ENCODE results near the gene PRRX2. TPM values are rescaled to one million over a fixed set of nuclear protein-coding genes. Genes with fewer than 3 reads are reported as not detected.

Gene PRRX2
- total and polyA plus RNA-seq, 2 of the 4 experiments (the other 2 are of a cell fraction) = 12.7 to 35.5 TPM

DNA sequence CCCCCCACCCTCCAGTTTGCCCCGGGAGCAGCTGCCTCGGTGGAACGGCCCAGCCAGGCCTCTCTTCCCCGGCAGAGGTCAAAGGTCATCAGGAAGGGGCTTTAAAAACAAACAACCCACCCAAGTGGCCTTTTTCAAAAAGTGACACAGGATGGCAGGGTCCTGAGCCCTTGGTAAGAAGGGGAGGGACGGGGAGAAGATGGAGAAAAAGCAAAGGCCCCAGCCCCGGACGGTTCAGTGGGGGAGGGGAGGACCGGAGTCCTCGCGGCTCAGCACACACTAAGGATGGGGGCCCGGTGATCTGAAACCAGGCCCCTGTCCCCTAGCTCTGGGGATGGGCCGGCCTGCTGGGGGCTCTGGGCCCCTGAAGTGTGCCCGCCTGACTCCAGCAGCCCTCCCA is 1.1 kb downstream of the PRRX2 start:
- no peak for ATAC-seq (ENCODE audit: low read depth)
- Histone ChIP-seq H3K9me3 (ENCODE audit: control insufficient read depth, insufficient read depth, low read length) (no peaks in the 10 kb centered on the region), H2AFZ (replicated peaks; ENCODE audit: low read length, poor library complexity) (peak overlapping the region; percentile 73), H2AK9ac (replicated peaks; ENCODE audit: low read depth, low read length, poor library complexity) (peak overlapping the region; percentile 18), H2BK5ac (ENCODE audit: low read depth, low read length, poor library complexity, severe bottlenecking) (peak overlapping the region; percentile 15), H3K79me1 (ENCODE audit: low read depth in 1 of 2, low read length in 2 of 2) (peaks cover 10 to 45% of the 10 kb centered on the region in 2 experiments; a peak in 3 of 4 replicates), H3K9me1 (ENCODE audit: insufficient read depth, low read length) (peaks cover 13% of the 10 kb centered on the region), H2BK15ac (ENCODE audit: low read depth, low read length) (no peak overlapping the region), H3K18ac (ENCODE audit: low read depth, low read length) (peak overlapping the region; percentile 55), H2BK120ac (ENCODE audit: low read depth, low read length) (peak overlapping the region; percentile 65; the same call in 1 of the 2 replicates), H4K20me1 (ENCODE audit: insufficient read depth, low read length) (peaks cover 20% of the 10 kb centered on the region), H3K4me2 (ENCODE audit: low read depth, low read length) (peak overlapping the region; percentile 94), H4K8ac (ENCODE audit: low read depth in 2 of 2, low read length in 2 of 2) (peak overlapping the region; percentile 37 to 81; a peak in 2 of 4 replicates), H4K5ac (ENCODE audit: low read depth, low read length) (no peak overlapping the region), H3K4ac (ENCODE audit: low read depth, low read length) (peak overlapping the region; percentile 93), H3K27ac (ENCODE audit: insufficient read depth, low read length) (peak overlapping the region; percentile 75), H3K56ac (ENCODE audit: extremely low read depth, insufficient read depth, low read length) (0 out of 2 replicates have a peak overlapping the region, but pooled peaks have one; percentile 67), H3K9ac (ENCODE audit: low read depth, low read length) (peak overlapping the region; percentile 97), H3K4me1 (ENCODE audit: control insufficient read depth, insufficient read depth, low read length) (peaks cover 32% of the 10 kb centered on the region), H3K27me3 (ENCODE audit: control insufficient read depth, insufficient read depth, low read length) (no peaks in the 10 kb centered on the region), H4K91ac (ENCODE audit: insufficient read depth, low read depth, low read length) (peak overlapping the region; percentile 93), H2AK5ac (ENCODE audit: low read depth, low read length) (peak overlapping the region; percentile 88), H3K4me3 (ENCODE audit: insufficient read depth, low read depth, low read length) (peak overlapping the region; percentile 92), H2BK20ac (ENCODE audit: low read depth, low read length) (no peak overlapping the region), H3K36me3 (ENCODE audit: control insufficient read depth, insufficient read depth, low read length) (peaks cover 12% of the 10 kb centered on the region), H3K14ac (replicated peaks; ENCODE audit: low read depth, low read length) (peak overlapping the region; percentile 90; the same call in 1 of the 2 replicates), H3K23ac (ENCODE audit: low read depth, low read length) (peak overlapping the region; percentile 45; the same call in 1 of the 2 replicates)
- in situ Hi-C loops (cut with MboI; ENCODE audit: low sequenced_read_pairs) (no loop called here), dilution Hi-C loops (cut with HindIII; ENCODE audit: low sequenced_read_pairs, unreplicated experiment) (no loop called here), intact Hi-C loops (cut with micrococcal nuclease) (loop anchor here (5.0 kb wide), 1 partner anchor 46 kb away; no protein-coding TSS in a partner anchor)
- no CpG with 5 or more reads among the region's 13 CpGs for WGBS, 2 experiments (ENCODE audit: extremely low coverage in 2 of 2, insufficient read length in 1 of 2)
- DNase-seq = no peak
- BruUV-seq (replicated peaks) = no TSS peak
- POLR2A ChIA-PET (ENCODE audit: unreplicated experiment) = interaction anchor here (1.8 kb wide), 1 partner anchor 46 kb away, joined by 4 read pairs; no protein-coding TSS in a partner anchor
- CTCF ChIA-PET = no interaction called here
- TF ChIP-seq, protein P1, sequence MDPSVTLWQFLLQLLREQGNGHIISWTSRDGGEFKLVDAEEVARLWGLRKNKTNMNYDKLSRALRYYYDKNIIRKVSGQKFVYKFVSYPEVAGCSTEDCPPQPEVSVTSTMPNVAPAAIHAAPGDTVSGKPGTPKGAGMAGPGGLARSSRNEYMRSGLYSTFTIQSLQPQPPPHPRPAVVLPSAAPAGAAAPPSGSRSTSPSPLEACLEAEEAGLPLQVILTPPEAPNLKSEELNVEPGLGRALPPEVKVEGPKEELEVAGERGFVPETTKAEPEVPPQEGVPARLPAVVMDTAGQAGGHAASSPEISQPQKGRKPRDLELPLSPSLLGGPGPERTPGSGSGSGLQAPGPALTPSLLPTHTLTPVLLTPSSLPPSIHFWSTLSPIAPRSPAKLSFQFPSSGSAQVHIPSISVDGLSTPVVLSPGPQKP (IDR thresholded peaks at IDR 0.05; ENCODE audit: borderline replicate concordance, low read depth, low read length) = no peak
- TF ChIP-seq CEBPB (IDR thresholded peaks at IDR 0.05; ENCODE audit: low read depth, low read length) (no peak), MAFK (IDR thresholded peaks at IDR 0.05; ENCODE audit: low read depth, low read length) (no peak), RCOR1 (IDR thresholded peaks at IDR 0.05; ENCODE audit: insufficient replicate concordance, low read length) (no peak), MAZ (IDR thresholded peaks at IDR 0.05; ENCODE audit: borderline replicate concordance, low read depth, low read length) (no peak), CHD1 (IDR thresholded peaks at IDR 0.05; ENCODE audit: low read depth, low read length) (no peak), MXI1 (IDR thresholded peaks at IDR 0.05; ENCODE audit: borderline replicate concordance, low read depth, low read length) (no peak), NFE2L2 (IDR thresholded peaks at IDR 0.05; ENCODE audit: low read depth, low read length) (no peak), BHLHE40 (IDR thresholded peaks at IDR 0.05; ENCODE audit: low read depth, low read length) (no peak), SMC3 (IDR thresholded peaks at IDR 0.05; ENCODE audit: low read depth, low read length) (no peak), RAD21 (IDR thresholded peaks at IDR 0.05; ENCODE audit: low read length) (no peak), FOS (IDR thresholded peaks at IDR 0.05; ENCODE audit: low read depth, low read length) (no peak), RFX5 (IDR thresholded peaks at IDR 0.05; ENCODE audit: low read depth, low read length) (no peak), POLR2A (IDR thresholded peaks at IDR 0.05; ENCODE audit: low read depth, low read length) (no peak)
- TF ChIP-seq, protein P2, sequence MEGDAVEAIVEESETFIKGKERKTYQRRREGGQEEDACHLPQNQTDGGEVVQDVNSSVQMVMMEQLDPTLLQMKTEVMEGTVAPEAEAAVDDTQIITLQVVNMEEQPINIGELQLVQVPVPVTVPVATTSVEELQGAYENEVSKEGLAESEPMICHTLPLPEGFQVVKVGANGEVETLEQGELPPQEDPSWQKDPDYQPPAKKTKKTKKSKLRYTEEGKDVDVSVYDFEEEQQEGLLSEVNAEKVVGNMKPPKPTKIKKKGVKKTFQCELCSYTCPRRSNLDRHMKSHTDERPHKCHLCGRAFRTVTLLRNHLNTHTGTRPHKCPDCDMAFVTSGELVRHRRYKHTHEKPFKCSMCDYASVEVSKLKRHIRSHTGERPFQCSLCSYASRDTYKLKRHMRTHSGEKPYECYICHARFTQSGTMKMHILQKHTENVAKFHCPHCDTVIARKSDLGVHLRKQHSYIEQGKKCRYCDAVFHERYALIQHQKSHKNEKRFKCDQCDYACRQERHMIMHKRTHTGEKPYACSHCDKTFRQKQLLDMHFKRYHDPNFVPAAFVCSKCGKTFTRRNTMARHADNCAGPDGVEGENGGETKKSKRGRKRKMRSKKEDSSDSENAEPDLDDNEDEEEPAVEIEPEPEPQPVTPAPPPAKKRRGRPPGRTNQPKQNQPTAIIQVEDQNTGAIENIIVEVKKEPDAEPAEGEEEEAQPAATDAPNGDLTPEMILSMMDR (conservative IDR thresholded peaks at IDR 0.05; ENCODE audit: low read depth, low read length) = no peak
- TF ChIP-seq, protein P3, sequence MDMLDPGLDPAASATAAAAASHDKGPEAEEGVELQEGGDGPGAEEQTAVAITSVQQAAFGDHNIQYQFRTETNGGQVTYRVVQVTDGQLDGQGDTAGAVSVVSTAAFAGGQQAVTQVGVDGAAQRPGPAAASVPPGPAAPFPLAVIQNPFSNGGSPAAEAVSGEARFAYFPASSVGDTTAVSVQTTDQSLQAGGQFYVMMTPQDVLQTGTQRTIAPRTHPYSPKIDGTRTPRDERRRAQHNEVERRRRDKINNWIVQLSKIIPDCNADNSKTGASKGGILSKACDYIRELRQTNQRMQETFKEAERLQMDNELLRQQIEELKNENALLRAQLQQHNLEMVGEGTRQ (IDR thresholded peaks at IDR 0.05; ENCODE audit: low read depth, low read length) = no peak

Measured in IMR-90 (cell line).